ENCODE results near the gene ABT1.

DNA sequence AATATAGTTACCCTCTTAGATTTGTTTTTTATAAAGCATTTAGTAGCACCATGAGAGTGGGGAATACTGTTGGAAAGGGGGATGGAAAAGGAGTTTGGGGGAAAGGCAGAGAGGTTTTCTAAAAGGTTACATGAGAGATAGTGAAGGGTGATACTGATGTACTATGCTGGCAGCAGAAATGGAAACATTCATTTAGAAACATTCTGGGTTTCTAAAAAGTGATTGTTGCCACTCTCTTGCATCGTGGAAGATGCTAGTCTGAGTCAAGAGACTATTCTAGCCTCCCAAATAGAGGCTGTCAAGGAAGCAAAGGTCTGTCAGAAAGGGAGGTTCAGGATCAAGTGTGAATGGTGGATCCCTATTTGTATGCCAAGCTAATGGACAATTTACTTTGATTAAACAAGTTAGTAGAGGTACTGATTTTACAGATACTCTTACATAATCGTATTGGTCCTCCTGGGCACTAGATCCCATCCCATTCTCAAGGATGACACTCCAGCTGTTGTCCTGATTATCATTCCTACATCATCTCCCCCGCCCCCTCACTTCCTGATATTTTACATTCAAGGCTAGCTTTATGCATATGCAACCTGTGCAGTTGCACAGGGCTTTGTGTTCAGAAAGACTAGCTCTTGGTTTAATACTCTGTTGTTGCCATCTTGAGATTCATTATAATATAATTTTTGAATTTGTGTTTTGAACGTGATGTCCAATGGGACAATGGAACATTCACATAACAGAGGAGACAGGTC, 15.4 kb upstream of the ABT1 start:
- TF ChIP-seq, protein P1, sequence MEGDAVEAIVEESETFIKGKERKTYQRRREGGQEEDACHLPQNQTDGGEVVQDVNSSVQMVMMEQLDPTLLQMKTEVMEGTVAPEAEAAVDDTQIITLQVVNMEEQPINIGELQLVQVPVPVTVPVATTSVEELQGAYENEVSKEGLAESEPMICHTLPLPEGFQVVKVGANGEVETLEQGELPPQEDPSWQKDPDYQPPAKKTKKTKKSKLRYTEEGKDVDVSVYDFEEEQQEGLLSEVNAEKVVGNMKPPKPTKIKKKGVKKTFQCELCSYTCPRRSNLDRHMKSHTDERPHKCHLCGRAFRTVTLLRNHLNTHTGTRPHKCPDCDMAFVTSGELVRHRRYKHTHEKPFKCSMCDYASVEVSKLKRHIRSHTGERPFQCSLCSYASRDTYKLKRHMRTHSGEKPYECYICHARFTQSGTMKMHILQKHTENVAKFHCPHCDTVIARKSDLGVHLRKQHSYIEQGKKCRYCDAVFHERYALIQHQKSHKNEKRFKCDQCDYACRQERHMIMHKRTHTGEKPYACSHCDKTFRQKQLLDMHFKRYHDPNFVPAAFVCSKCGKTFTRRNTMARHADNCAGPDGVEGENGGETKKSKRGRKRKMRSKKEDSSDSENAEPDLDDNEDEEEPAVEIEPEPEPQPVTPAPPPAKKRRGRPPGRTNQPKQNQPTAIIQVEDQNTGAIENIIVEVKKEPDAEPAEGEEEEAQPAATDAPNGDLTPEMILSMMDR (IDR thresholded peaks at IDR 0.05; ENCODE audit: low read depth, low read length, poor library complexity, severe bottlenecking): no peak
- no peak for TF ChIP-seq EZH2phosphoT487 (IDR thresholded peaks at IDR 0.05; ENCODE audit: borderline replicate concordance, low read length)

All from DOHH2 (cell line).